Lower leg skin (tissue), 4 donors: ENCODE measurements around the gene CSTF1. TPM values are rescaled to one million over a fixed set of nuclear protein-coding genes. Genes with fewer than 3 reads are reported as not detected.
"Not testable (repeated sequence)": the region's sequence is repeated elsewhere in the genome, so short reads cannot be mapped to it uniquely, and the experiment has no call there.

Experiments
- DNase-seq, 2 donors: peaks; one replicate each; pipeline ENCODE4 v3.0.0-alpha.2; 2019; ENCODE audit warnings: low spot score in 2 of 2
- H3K4me3 ChIP-seq: fragments of 200-600 bp; sonication (generic); 2 replicates; pipeline ENCODE4 v1.5.1; 2017; ENCODE audit warnings: mild to moderate bottlenecking, low read depth; ENCODE audit not compliant: poor library complexity, severe bottlenecking
- CTCF ChIP-seq, 3 donors: fragments of 450-650 bp; IDR thresholded peaks; one replicate each; pipeline ENCODE4 v1.5.1; 2016; ENCODE audit warnings: antibody characterized with exemption in 3 of 3, mild to moderate bottlenecking in 3 of 3, moderate library complexity in 2 of 3
- POLR2A ChIP-seq, 2 donors: fragments of 450-650 bp; IDR thresholded peaks; one replicate each; pipeline ENCODE4 v1.6.1; 2016 to 2017; ENCODE audit warnings: antibody characterized with exemption in 2 of 2, mild to moderate bottlenecking in 1 of 2, moderate library complexity in 1 of 2
- WGBS, 2 donors: methylation state at CpG; one replicate each; pipeline ENCODE4 v1.1.5; 2018; 5-methylcytosine and 5-hydroxymethylcytosine counted together
- intact Hi-C: fragments of 100-400 bp; cut with DNase I; formaldehyde crosslinking; loops from one replicate; pipeline ENCODE4 v1.15.0; 2023; ENCODE audit warnings: low total_unique reads
- total RNA-seq, 4 donors: library from RNA; depleted of rRNA; stranded (reverse); fragments of >200 nt; gene quantifications; one replicate each; pipeline ENCODE4 v1.1.0, GENCODE V29; 2016

The CSTF1 gene
- total RNA-seq, 4 donors from 2014 or later: 29.5 to 41.4 (median 31.6) TPM

- WGBS, 2 donors: 86 to 90% methylated on average over 4 of the region's 4 CpGs
- intact Hi-C loops: no loop called here
- TF ChIP-seq CTCF (IDR thresholded peaks at IDR 0.05) (no peak), POLR2A (IDR thresholded peaks at IDR 0.05) (no peak)
- no peak for DNase-seq
- no peak overlapping the region for H3K4me3 ChIP-seq
Measured at GRCh38 chr20:56382696-56383095, 9.7 kb upstream of the CSTF1 start.

GRCh38 chr20:56383334-56383733, 9.1 kb upstream of the CSTF1 start:
- WGBS, 2 donors: 92% methylated on average over 8 of the region's 8 CpGs
- TF ChIP-seq POLR2A (IDR thresholded peaks at IDR 0.05) (no peak), CTCF (IDR thresholded peaks at IDR 0.05) (no peak)
- intact Hi-C loops: no loop called here
- no peak for DNase-seq
- H3K4me3 ChIP-seq: no peak overlapping the region

- no peak for DNase-seq
- intact Hi-C loops: no loop called here
- H3K4me3 ChIP-seq: no peak overlapping the region
- 95 to 97% methylated on average over 4 of the region's 4 CpGs for WGBS, 2 donors
- TF ChIP-seq CTCF (IDR thresholded peaks at IDR 0.05) (no peak), POLR2A (IDR thresholded peaks at IDR 0.05) (no peak)
Measured at GRCh38 chr20:56385130-56385529, 7.3 kb upstream of the CSTF1 start.

DNA sequence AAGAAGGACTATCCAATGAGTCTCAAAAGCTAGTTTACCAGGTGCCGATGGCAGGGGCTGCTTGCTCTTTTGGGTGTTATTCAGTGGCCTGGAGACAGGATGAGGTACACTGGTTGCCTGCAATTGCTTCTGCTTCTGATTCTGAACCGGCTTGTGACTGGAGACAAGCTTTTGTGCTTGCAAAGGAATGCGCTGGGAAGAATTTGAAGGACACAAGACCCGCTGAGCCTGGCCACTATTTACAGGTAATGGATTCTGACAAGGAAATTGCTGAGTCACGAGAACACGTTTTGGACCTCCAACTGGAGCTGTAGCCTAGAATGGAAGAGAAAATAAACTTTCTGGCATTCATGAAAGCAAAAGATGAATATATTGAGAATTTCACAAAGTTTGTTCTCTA, 6.2 kb upstream of the CSTF1 start:
- TF ChIP-seq CTCF (IDR thresholded peaks at IDR 0.05) (no peak), POLR2A (IDR thresholded peaks at IDR 0.05) (no peak)
- 93 to 97% methylated on average over 6 of the region's 6 CpGs for WGBS, 2 donors

DNA sequence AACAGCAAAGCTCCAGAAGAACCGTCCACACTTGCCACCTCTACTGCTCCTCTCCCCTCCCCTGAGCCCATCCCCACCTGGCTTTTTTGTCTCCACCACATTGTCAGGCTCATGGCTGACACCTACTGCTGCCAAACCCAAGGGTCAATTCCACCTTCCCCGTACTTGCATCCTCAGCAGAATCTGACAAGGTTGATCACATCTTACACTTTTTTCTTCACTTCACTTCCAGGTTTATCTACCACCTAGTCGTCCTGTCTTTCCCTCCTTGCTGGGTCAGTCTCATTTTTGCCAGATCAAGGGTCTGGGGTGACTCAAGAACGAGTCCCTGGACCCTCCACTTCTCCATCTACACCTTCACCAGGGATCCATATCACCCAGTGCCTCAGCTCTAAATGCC, 3.6 kb upstream of the CSTF1 start:
- DNase-seq: no peak
- no peak overlapping the region for H3K4me3 ChIP-seq
- intact Hi-C loops: no loop called here
- TF ChIP-seq CTCF (IDR thresholded peaks at IDR 0.05): no peak
- no peak for TF ChIP-seq POLR2A (IDR thresholded peaks at IDR 0.05)
- 80 to 94% methylated on average over 4 of the region's 4 CpGs for WGBS, 2 donors

More for the DNA sequence above, 6.2 kb upstream of the CSTF1 start:
- intact Hi-C loops: no loop called here
- H3K4me3 ChIP-seq: no peak overlapping the region
- DNase-seq: no peak

DNA sequence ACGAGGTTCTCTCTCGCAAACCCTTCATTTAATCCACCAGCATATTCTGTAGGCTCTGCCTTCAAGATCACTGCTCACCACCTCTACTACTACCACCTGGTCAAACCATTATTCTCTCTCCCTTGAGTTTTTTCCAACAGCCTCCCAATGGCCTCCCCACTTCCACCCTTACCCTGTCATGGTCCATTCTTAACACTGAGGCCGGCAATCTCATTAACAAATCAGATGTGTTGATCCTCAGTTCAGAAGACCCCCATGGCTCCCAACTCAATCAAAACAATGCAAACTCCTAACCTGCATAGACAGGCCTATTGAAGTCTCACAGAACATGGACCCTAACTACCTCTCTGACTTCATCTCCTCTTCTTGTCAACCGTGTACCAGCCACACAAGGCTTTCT, 2.6 kb upstream of the CSTF1 start:
- TF ChIP-seq POLR2A (IDR thresholded peaks at IDR 0.05) (no peak), CTCF (IDR thresholded peaks at IDR 0.05) (no peak)
- DNase-seq: no peak
- H3K4me3 ChIP-seq: no peak overlapping the region
- intact Hi-C loops: no loop called here
- WGBS, 2 donors: 93 to 98% methylated on average over 4 of the region's 4 CpGs

DNA sequence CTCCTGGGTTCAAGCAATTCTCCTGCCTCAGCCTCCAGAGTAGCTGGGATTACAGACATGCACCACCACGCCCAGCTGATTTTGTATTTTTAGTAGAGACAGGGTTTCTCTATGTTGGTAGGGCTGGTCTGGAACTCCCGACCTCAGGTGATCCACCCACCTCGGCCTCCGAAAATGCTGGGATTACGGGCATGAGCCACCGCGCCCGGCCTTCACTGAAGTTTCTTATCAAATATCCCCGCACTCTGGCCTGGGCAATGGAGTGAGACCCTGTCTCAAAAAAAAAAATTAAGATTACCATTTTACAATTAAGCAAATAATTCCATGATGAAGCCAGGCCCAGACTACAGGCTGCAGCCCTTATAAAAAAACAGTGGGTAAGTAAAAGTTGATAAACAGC, 2.0 kb upstream of the CSTF1 start:
- 95 to 96% methylated on average over 9 of the region's 9 CpGs for WGBS, 2 donors
- H3K4me3 ChIP-seq, intact Hi-C loops, DNase-seq: not testable (repeated sequence)
